Gastrocnemius medialis (tissue), 4 donors: ENCODE measurements around the gene MAP2K5. TPM values are rescaled to one million over a fixed set of nuclear protein-coding genes. Genes with fewer than 3 reads are reported as not detected.

Source experiments
- ATAC-seq, 2 donors: fragments of 150-250 bp; one replicate each; pipeline ENCODE4 v1.9.1; 2016
- DNase-seq, 2 donors: peaks; one replicate each; pipeline ENCODE4 v3.0.0-alpha.2; 2019
- H3K27ac ChIP-seq, 4 donors: fragments of 200-600 bp; sonication (generic); 1 replicate in 1 of 4; 2 replicates in 3 of 4; pipeline ENCODE4 v1.5.1; 2016 to 2018; ENCODE audit warnings: mild to moderate bottlenecking in 2 of 4, moderate library complexity in 1 of 4
- H3K27me3 ChIP-seq, 3 donors: fragments of 200-600 bp; sonication (generic) in 2 of 3; 1 replicate in 1 of 3; 2 replicates in 2 of 3; pipeline versions ENCODE4 v1.5.1 to v1.6.0; 2016 to 2019; ENCODE audit warnings: mild to moderate bottlenecking in 1 of 3, moderate library complexity in 1 of 3
- H3K36me3 ChIP-seq, 2 donors: fragments of 200-600 bp; sonication (generic) in 1 of 2; one replicate each; pipeline ENCODE4 v1.5.1; 2017 to 2018
- H3K4me1 ChIP-seq, 2 donors: fragments of 200-600 bp; sonication (generic) in 1 of 2; one replicate each; pipeline ENCODE4 v1.5.1; 2016 to 2017; ENCODE audit warnings: mild to moderate bottlenecking in 2 of 2
- H3K4me3 ChIP-seq, 4 donors: fragments of 200-600 bp; sonication (generic) in 3 of 4; 1 replicate in 1 of 4; 2 replicates in 3 of 4; pipeline ENCODE4 v1.5.1; 2016 to 2019; ENCODE audit warnings: mild to moderate bottlenecking in 2 of 4
- H3K9me3 ChIP-seq, 3 donors: fragments of 200-600 bp; sonication (generic) in 2 of 3; 1 replicate in 1 of 3; 2 replicates in 2 of 3; pipeline ENCODE4 v1.5.1; 2016 to 2019
- POLR2A ChIP-seq, 2 donors: fragments of 450-650 bp; IDR thresholded peaks; one replicate each; pipeline ENCODE4 v1.6.1; 2017; ENCODE audit warnings: antibody characterized with exemption in 2 of 2, mild to moderate bottlenecking in 2 of 2, moderate library complexity in 2 of 2
- in situ Hi-C, 4 donors: fragments of 200-750 bp; cut with MboI; loops; one replicate each; pipeline versions ENCODE4 v1.15.0 to v1.8.0; 2017; ENCODE audit warnings: low sequenced_read_pairs in 4 of 4
- intact Hi-C: fragments of 100-400 bp; cut with DNase I; formaldehyde crosslinking; loops from one replicate; pipeline ENCODE4 v1.15.1; 2023; ENCODE audit warnings: low total_unique reads
- total RNA-seq, 4 donors: library from RNA; depleted of rRNA; stranded (reverse); fragments of >200 nt; gene quantifications; one replicate each; pipeline versions ENCODE4 v1.1.0 to v1.2.3, GENCODE V29; 2016
- TF ChIP-seq, protein P1 (sequence below), 5 experiments: fragments of 450-650 bp in 3 of 5; fragments of 200-600 bp in 2 of 5; sonication (generic) in 2 of 5; IDR thresholded peaks in 4 of 5; conservative IDR thresholded peaks in 1 of 5; 1 replicate in 4 of 5; 2 replicates in 1 of 5; pipeline ENCODE4 v1.5.1; 2016 to 2019; ENCODE audit warnings: antibody characterized with exemption in 5 of 5, mild to moderate bottlenecking in 3 of 5, moderate library complexity in 3 of 5

The MAP2K5 gene
- total RNA-seq, 4 donors from 2014 or later, result 5.9 to 6.8 (median 6.4) TPM

DNA sequence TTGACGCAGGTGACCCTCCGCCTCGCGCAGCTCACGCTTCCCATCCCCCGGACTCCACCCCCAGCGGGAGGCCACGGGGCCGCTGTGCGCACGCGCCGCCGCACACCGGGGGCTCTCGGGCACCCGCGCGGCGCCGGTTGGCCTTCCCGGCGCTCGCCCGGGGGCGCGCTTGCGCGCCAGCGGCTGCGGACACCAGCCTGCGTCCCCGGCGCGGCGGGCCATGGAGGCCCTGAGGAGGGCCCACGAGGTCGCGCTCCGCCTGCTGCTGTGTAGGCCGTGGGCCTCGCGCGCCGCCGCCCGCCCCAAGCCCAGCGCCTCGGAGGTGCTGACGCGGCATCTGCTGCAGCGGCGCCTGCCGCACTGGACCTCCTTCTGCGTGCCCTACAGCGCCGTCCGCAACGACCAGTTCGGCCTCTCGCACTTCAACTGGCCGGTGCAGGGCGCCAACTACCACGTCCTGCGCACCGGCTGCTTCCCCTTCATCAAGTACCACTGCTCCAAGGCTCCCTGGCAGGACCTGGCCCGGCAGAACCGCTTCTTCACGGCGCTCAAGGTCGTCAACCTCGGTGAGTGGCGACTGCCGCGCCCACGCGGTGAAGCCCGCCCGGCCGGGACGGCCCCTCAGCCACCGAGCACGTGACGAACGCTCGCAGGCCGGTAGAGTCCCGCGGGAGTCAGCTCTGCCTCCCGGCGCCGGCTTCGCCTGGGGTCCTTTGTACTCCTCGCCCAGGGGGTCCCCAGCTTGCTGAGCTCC is 21.3 kb upstream of the MAP2K5 start, which contains the start of gene C15orf61:
C15orf61 (plus strand) TSS at position 103 of the 754 bp plus-strand sequence; CDS start at position 221, 118 bp downstream.
- peaks cover 28 to 42% of the 10 kb centered on the region in 2 donors for H3K4me1 ChIP-seq
- H3K27me3 ChIP-seq, result no peaks in the 10 kb centered on the region
- peaks cover 0 to 16% of the 10 kb centered on the region in 2 donors for H3K36me3 ChIP-seq
- DNase-seq, result peak; percentile 90 to 94
- H3K27ac ChIP-seq, result peak within 1 kb of the TSS; percentile 99 to 100 (median 99)
- in situ Hi-C loops (loop anchor here in 1 of 4 donors (5.0 kb wide), 1 partner anchor 316 kb away; no protein-coding TSS in a partner anchor), intact Hi-C loops (loop anchor here (1.0 to 5.0 kb wide), 3 partner anchors 22 to 454 kb away; partner anchors contain the start of genes MAP2K5, RNU6-1 and SMAD3)
- H3K4me3 ChIP-seq, result peak within 1 kb of the TSS; percentile 83 to 94 (median 91)
- TF ChIP-seq POLR2A (IDR thresholded peaks at IDR 0.05), result peak; percentile 95 to 97
- TF ChIP-seq, protein P1, sequence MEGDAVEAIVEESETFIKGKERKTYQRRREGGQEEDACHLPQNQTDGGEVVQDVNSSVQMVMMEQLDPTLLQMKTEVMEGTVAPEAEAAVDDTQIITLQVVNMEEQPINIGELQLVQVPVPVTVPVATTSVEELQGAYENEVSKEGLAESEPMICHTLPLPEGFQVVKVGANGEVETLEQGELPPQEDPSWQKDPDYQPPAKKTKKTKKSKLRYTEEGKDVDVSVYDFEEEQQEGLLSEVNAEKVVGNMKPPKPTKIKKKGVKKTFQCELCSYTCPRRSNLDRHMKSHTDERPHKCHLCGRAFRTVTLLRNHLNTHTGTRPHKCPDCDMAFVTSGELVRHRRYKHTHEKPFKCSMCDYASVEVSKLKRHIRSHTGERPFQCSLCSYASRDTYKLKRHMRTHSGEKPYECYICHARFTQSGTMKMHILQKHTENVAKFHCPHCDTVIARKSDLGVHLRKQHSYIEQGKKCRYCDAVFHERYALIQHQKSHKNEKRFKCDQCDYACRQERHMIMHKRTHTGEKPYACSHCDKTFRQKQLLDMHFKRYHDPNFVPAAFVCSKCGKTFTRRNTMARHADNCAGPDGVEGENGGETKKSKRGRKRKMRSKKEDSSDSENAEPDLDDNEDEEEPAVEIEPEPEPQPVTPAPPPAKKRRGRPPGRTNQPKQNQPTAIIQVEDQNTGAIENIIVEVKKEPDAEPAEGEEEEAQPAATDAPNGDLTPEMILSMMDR (IDR thresholded peaks at IDR 0.05 in 4 of 5, conservative IDR thresholded peaks at IDR 0.05 in 1 of 5), result no peak
- ATAC-seq, result peak; percentile 75 to 77
- no peaks in the 10 kb centered on the region for H3K9me3 ChIP-seq

DNA sequence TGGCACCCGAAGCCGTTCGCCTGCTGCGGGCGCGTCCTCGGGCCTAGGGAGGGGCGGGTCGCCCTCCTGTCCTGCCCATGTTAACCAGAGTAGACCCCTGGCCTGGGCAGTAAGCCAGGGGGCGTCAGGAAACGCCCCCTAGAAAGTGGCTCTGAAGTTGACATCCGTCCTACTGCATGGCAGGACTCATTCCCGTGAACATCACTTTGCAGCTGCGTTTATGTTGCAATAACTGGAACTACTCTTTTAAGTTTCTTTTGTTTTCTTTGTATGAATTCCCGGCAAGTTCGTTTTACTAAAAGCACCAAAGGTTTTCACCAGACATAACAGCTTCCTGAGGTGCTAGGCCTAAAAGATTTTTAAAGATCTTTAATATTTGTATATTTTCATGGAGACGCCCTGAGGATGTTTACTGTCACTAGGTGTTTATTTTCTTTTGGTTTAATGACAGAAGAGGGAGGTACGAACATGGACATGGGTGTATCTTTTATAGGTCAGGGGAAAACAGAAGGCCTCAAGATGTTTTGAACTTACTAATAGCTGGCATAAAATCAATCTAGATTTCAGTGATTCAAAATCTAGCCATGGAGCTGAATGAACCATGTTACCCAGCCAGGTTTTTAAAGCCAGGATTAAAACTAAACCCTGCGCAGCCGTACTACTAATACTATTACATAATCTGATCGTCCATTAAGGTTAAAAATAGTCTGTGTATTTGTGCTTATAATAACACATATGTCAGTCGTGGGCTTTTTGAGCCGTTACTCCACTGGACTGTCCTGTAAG is 20.5 kb upstream of the MAP2K5 start:
- intact Hi-C loops, result loop anchor here (1.0 to 5.0 kb wide), 3 partner anchors 21 to 455 kb away; partner anchors contain the start of genes MAP2K5, RNU6-1 and SMAD3
- TF ChIP-seq, protein P1 (IDR thresholded peaks at IDR 0.05 in 4 of 5, conservative IDR thresholded peaks at IDR 0.05 in 1 of 5), result no peak
- peak in 1 of 2 donors; percentile 6 for TF ChIP-seq POLR2A (IDR thresholded peaks at IDR 0.05)
- H3K27me3 ChIP-seq, result no peaks in the 10 kb centered on the region
- ATAC-seq (peak; percentile 52 to 63), DNase-seq (peak in 1 of 2 donors; percentile 28)
- H3K4me3 ChIP-seq, result peak overlapping the region; percentile 83 to 94 (median 91)
- peak overlapping the region; percentile 99 to 100 (median 99) for H3K27ac ChIP-seq
- H3K4me1 ChIP-seq, result peaks cover 32 to 48% of the 10 kb centered on the region in 2 donors
- in situ Hi-C loops, result loop anchor here in 1 of 4 donors (5.0 kb wide), 1 partner anchor 315 kb away; no protein-coding TSS in a partner anchor
- H3K9me3 ChIP-seq, result no peaks in the 10 kb centered on the region
- peaks cover 0 to 9% of the 10 kb centered on the region in 2 donors for H3K36me3 ChIP-seq

DNA sequence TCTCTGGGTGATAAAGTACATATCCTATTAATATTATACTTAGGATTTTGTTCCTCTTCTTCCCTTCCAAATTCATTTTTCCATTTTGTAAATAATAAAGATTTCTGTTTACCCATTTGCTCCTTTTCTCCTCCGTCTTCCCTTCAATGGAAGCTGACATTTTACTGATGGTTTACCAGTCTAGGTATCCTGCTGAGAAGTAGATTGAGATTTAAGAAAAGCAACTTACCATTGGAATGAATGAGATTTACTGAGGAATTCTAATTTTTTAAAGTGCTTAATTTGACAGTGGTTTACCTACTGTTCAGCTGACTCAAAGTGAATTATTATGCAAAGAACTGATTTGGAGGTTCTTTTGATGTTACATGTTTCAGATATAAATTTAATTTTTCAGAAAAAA is 19.2 kb upstream of the MAP2K5 start:
- Histone ChIP-seq H3K36me3 (peaks cover 0 to 8% of the 10 kb centered on the region in 2 donors), H3K9me3 (no peaks in the 10 kb centered on the region), H3K27ac (peak overlapping the region; percentile 99 to 100 (median 99)), H3K4me3 (peak overlapping the region; percentile 83 to 94 (median 91)), H3K27me3 (no peaks in the 10 kb centered on the region), H3K4me1 (peaks cover 46 to 62% of the 10 kb centered on the region in 2 donors)
- ATAC-seq (no peak), DNase-seq (no peak)
- in situ Hi-C loops, result loop anchor here in 1 of 4 donors (5.0 kb wide), 1 partner anchor 314 kb away; no protein-coding TSS in a partner anchor
- TF ChIP-seq, protein P1 (IDR thresholded peaks at IDR 0.05 in 4 of 5, conservative IDR thresholded peaks at IDR 0.05 in 1 of 5), result no peak
- no peak for TF ChIP-seq POLR2A (IDR thresholded peaks at IDR 0.05)
- intact Hi-C loops, result loop anchor here (5.0 kb wide), 1 partner anchor 456 kb away; the partner anchor contains the start of gene SMAD3

DNA sequence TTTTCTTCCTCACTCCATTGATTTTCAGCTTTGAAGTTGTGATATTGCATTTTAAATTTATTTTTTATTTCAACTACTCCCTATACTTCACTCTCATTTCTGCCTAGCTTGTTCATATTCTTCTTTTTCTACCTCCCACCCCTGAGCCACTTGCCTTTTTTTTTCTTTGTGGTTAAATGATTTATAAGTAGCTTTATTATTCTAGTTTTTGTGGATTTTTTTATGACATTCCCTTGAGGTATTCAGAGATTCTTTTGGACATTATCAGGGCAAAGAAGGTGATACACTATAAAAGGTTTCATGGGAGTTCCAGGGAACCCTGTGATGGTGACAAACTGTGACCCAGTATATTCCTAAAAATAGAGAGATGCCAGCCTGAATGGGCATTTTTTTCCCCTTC is 18.3 kb upstream of the MAP2K5 start:
- no peaks in the 10 kb centered on the region for H3K27me3 ChIP-seq
- H3K36me3 ChIP-seq, result peaks cover 0 to 8% of the 10 kb centered on the region in 2 donors
- no peak for DNase-seq
- in situ Hi-C loops, result loop anchor here in 1 of 4 donors (5.0 kb wide), 1 partner anchor 313 kb away; no protein-coding TSS in a partner anchor
- intact Hi-C loops, result loop anchor here (5.0 kb wide), 1 partner anchor 457 kb away; the partner anchor contains the start of gene SMAD3
- TF ChIP-seq, protein P1 (IDR thresholded peaks at IDR 0.05 in 4 of 5, conservative IDR thresholded peaks at IDR 0.05 in 1 of 5), result no peak
- TF ChIP-seq POLR2A (IDR thresholded peaks at IDR 0.05), result no peak
- H3K9me3 ChIP-seq, result no peaks in the 10 kb centered on the region
- peaks cover 52 to 71% of the 10 kb centered on the region in 2 donors for H3K4me1 ChIP-seq
- no peak overlapping the region for H3K4me3 ChIP-seq
- ATAC-seq, result no peak
- H3K27ac ChIP-seq, result peak overlapping the region; percentile 99 to 100 (median 99)
